HG03342 (cell line): ENCODE measurements around the gene CSRP1.
A peak's percentile ranks its signal among the peaks of the same experiment; 100 is the strongest.
"Not testable (repeated sequence)": the region's sequence is repeated elsewhere in the genome, so short reads cannot be mapped to it uniquely, and the experiment has no call there.

ENCODE experiments used
- ATAC-seq: cut with Tn5 transposase; IDR thresholded peaks from one replicate; pipeline ENCODE4 v1.9.1; 2021; ENCODE audit warnings: mild to moderate bottlenecking, moderate library complexity; ENCODE audit not compliant: unreplicated experiment

Gene CSRP1

DNA sequence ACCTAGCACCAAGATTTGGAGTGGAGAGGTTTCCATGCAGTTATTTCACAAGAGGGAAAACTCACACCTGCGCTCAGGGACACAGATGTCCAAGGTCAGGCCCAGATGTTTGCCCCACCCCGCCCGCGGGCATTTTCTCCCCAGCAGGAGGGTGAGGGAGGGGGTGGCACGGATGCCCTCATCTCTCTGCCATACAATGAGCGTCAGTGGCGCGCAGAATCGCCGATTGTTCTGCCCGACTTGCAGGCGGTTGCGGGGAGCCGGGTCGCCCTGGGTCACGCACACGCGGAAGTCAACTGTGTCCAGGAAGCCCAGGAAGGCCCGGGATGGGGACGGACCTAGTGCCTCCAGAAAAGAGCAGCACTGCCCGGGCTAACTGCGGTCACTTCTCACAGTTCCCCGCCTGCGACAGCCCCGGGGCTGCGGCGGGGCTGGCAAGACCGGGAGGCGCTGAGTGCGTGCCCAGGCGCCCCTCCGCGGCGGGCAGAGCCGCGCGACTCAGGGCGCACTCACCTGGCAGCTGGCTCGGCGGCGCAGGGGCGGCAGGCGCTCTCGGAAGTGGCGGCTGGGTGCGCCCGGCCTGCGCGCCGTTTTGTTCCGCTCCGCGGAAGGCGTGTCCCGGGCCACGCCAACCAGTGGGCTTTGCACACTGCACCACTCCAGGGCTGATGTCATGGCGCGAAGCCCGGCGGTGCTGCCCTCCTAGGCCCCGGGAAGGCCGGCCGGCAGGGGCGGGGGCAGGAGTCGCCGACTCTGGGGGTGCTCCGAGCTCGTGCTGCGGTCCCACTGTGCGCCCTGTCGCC lies at the start of gene CSRP1:
Gene CSRP1, minus strand, starts transcription at position 567 of the 803 bp plus-strand sequence. CDS start 10,820 bp downstream, outside the sequence.
- ATAC-seq: peak; percentile 83

DNA sequence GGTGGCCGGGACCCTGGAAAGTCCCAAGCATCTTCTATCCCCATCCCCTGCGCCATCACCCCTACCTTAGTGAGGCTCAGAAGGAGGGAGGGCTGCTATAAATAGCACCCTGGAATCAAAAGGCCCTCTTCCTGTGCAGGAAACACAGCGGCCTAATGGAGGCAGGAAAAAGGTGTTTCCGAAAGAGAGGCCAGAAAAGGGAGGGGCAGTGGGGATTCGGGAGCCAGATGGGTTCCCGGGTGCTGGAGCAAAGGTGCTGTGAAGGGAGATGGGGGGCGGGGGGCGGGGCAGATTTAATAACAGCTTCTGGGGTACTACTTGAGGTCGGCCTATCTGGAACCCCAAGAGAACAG lies 48.6 kb upstream of the CSRP1 start:
- no peak for ATAC-seq

DNA sequence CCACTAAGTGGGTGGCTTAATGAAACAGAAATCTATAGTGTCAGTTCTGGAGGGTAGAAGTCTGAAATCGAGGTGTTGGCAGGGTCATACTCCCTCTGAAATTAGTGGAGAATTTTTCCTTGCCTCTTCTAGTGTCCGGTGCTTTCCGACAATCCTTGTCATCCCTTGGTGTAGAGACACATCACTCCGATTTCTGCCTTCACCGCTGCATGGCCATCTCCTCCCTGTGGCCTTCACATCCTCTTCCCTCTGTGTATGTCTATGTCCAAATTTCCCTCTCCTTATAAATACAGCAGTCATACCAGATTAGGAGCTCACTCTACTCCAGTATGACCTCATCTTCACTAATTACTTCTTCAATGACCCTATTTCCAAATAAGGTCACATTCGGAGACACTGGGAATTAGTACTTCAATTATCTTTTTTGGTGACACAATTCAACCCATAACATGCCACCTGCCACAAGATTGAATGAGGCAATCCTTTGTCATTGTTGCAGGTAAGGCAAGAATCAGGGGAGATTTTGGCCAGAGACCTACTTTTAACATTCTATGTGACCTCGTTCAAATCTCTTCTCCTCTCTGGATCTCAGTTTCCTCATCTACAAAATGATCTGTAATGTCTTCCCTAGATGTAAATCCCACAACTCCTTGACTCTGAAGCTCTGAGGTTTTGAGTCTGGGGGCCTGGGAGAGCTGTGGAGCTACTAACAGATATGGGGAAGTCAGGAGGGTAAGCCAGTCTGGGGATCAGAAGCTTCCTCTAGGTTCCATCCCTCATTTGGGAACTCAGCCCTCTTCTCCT lies 48.1 kb upstream of the CSRP1 start:
- ATAC-seq: no peak

DNA sequence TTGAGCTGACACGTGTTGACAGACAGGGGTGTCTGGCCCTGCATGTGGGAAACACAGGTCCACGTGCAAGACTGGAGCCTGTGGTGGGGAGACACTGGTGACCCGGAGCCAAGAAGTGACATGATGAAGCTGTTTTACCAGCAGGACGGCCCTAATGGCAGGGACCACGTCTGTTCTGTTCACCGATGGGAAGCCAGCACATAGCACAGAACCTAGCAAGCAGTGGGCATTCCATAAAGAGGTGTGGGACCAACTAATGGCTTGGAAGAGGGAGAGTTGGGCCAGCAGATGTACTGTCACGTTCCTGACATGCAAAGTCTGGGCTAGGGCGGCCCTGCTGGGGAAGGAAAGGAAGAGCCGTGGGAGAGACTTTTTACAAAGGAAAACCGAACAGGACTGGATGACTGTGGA lies 47.3 kb upstream of the CSRP1 start:
- ATAC-seq: no peak

DNA sequence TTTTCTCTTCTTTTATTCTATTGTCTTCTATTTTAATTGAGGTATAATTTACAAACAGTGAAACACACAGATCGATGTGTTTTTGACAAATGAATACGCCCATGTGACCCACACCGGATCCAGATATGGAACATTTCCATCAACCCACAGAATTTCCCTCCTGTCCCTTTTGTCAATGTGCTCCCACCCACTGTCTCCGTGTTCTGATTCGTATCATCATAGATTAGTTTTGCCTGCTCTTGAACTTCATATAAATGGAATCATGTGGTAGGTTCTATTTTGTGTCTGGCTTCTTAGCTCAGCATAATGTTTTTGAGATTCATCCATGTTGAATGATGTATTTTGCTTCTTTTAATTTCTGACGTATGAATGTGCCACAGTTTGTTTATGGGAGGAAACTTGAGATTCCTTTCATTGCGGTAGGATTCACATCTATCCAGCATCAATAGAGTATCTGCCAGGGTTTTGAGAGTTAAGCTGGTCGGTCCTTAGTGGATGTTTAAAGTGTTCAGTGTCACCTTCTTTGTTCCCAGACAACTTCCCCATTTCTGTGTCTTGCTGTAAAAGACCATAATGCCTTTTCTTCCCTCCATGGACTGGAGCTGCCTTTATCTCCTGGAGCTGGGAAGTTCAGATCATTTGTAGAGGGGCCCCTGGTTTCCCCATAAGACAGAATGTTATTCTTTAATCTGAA lies 46.7 kb upstream of the CSRP1 start:
- no peak for ATAC-seq

DNA sequence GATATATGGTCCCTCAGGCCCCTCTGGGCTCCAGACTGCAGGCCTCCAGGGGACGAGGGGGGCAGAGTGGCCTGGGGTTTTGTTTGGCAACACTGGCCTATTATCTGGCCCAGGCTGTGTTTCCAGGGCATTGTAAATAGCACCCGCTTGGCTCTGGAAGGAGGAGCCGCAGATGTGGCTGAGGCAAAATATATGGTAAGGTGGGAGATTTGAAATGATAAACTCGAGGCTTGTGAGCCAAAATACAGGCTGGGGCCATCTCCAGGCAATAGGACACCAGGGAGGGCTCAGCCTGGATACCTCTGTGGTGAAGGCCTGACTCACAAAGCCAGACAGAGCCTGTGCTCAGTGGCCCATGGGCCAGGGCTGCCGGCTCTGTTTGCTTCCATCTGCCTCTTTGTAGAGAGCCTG lies 46.0 kb upstream of the CSRP1 start:
- ATAC-seq: no peak

DNA sequence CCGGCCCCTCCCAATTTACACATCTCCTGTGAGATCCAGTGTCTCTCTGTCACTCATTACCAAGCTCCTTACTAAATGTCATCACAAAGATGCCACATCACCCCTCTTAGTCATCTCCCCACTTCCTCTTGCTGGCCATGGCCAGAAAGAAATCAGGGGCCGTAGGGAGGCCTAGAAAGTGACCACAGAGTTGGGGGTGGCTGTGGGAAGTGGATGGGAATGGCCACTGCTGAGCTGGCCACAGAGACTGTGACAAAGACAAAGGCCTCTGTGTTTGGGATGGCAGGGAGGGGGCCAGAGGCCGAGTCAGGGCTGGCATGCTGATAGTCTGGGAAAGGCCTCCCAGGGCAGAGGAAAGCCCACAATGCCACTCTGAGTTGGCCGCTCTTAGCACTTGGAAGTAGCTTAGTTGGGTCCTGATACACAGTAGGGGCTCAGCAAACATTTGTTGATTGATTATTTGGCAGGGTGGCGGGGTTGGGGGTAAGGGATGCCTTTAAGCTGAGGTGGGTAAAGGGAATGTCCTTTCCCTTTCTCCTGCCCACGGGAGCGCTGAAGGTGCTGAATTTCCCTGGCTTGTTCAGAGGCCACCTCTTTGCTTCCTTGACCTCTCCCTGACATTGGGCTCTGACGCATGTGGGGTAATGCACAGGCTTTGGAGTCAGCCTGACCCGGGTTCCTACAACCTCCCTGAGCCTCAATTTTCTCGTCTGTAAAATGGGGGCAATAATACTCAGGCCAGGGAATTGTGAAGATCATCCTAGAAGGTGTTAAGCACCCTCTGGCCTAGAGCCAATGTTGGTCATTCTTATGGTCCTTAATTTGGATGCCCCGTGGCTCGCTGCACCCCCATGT lies 45.2 kb upstream of the CSRP1 start:
- no peak for ATAC-seq

DNA sequence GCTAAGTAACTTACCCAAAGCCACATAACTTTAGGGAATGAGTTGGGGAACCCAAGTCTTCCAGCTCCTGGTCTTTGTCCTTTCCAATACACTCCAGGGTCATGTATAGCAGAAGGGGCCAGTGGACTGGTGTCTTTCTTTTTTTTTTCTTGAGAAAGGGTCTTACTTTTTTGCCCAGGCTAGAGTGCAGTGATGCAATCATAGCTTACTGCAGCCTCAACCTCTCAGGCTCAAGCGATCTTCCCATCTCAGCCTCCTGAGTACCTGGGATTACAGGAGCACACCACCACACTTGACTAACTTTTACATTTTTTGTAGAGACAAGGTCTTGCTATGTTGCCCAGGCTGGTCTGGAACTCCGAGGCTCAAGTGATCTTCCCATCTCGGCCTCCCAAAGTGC lies 44.2 kb upstream of the CSRP1 start:
- no peak for ATAC-seq

DNA sequence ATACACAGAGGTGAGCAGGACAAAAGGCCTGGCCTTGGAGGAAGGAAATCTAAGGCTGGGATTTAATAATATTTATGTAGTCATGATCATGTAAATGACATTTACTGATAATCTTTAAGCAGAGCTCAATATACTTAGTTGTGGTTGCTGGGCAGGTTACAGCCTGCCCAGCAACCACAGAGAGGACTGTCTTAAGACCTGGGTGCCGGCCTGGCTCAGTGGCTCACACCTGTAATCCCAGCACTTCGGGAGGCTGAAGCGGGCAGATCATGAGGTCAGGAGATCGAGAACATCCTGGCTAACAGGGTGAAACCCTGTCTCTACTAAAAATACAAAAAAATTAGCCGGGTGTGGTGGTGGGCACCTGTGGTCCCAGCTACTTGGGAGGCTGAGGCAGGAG lies 42.6 kb upstream of the CSRP1 start:
- ATAC-seq: not testable (repeated sequence)

DNA sequence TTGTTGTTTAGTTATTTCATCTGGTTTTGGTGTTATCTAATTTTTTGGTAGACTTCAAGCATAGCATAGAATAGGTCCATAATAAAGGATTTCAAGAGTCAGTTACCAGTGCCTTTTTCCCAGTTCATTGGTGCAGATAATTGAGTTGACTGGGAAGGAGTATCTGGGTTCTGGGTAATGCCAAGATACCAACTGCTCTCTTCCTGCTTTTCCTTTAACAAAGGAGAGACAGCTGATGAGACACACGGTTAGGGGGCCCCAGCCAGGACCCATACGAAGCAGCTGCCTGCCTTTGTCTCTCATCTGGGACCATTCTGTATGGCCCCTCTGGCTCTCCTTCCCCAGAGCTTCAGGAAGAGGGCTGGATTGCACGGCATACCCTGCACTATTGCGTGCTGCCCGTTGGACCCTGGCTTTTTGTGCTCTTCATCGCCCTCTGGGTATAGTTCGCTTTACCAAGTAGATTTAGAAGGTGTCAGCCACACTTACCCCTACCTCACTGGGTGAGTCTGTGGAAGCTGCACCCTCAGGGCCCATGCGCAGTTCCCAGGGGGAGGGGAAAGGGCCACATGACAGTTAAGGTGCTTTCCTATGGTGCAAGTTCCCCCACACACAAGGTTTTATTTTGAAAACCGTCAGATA lies 39.0 kb upstream of the CSRP1 start:
- ATAC-seq: peak; percentile 57

DNA sequence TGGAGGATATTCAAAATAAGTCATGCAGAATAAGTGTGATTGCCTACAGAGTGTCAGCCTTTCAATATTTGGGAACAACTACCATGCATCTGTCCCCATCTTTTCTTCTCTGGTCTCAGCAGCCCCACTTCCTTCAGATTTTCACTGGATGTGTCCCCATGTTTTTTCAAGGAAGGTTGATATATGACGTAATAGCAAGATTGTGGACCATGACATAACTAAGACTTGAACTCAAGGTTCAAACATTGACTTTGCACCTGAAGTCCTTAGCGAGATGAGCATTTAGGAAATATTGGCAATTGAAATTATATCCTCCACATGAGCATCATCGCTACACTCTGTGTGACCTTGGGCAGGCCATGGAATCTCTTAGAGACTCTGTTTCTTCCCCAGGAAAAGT lies 37.8 kb upstream of the CSRP1 start:
- ATAC-seq: no peak

DNA sequence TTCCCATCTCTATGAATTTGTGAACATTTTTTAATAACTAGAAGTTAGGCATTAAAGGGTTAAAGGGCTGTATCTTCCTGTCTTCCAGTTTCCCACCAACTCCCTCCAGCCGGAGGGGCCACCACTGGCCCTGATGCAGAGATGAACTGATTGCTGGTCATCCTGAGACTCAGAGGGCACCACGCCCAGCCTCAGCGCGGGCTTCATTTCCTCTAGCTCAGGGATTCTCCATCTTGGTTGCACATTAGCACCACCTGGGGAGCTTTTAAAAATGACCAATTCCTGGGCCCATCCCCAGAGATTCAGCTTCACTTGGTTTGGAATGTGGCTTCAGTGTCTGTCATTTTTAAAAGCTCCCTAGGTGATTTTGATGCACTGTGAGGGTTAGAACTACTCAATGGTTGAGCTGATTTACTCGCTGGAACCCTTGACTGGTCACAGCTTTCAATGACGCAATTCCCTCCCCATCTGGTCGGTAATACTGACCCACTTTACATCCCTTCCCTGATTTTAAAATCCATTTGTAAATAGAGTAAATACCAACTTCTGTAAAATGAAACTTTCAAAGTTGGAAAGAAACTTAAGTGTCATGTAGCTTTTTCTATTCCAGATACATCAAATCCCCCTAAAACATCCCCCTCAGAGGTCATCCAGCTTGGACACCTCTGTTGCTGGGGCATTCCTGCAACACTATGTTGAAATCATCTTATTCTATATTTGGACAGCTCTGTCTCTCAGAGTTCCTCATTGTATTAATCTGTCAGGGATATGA lies 37.1 kb upstream of the CSRP1 start:
- no peak for ATAC-seq

DNA sequence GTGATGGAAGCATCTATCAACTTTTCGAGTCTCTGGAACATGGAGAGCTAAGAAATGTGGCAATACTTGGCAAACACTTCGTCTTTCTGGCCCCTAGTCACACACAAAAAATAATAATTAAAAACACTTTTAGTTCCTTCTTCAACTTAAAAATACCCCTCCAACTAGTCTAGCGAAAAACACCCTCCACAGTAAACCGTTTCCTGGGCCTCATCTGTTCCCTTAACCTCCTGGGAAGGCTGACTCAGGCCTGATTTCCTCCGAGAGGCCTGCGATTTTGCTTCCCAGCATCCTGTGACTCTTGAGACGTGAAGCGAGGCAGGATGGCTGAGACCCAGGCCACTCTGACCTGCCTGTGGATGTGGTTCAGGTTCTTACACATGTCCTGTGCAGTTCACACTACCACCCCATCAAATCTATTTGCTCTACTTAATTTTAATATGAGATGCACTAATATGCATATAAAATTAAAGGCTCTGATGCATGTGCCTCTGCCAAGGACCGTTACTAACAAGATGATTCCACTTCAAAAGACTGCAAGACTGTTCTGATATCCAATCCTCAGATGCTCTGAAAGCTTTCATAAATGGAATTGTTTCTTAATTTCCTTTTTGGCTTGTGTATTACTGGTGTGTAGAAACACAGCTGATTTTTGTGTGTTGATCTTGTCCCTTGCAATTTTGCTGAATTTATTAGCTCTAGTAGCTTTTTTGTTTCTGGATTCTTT lies 35.5 kb upstream of the CSRP1 start:
- no peak for ATAC-seq

DNA sequence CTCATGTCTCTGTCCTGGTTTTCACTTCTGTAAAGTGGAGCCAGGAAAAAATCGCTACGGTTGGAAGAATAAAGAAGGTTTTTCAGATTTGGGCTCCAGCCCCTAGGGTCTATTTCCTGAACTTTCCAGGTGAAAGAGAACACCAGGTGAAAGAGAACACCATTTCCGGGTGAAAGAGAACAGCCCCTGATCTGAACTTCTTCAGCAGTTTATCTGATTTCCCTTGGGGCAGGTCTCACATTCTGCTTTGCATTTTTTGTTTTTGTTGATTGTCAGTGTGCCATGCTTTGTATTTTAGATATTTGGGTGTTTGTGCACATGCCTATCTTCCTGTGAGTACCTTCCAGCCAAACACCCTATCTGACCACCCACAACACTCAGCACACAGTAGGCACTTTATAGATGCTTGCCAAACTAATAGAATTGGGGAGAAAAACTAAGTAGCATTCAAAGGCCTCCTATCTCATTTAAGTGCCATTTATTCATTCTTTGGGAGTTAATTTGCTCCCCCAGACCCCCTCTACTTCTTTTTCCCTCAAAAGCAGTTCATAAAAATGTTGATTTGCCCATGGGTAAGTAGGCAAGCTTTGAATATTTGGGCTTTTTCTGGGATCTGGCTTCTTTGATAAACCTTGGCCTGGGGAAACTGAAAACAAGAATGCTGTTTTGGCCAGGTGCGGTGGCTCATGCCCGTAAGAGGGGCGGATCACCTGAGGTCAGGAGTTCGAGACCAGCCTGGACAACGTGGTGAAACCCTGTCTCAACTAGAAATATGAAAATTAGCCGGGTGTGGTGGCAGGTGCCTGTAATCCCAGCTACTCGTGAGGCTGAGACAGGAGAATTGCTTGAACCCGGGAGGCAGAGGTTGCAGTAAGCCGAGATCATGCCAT lies 34.2 kb upstream of the CSRP1 start:
- ATAC-seq: no peak

DNA sequence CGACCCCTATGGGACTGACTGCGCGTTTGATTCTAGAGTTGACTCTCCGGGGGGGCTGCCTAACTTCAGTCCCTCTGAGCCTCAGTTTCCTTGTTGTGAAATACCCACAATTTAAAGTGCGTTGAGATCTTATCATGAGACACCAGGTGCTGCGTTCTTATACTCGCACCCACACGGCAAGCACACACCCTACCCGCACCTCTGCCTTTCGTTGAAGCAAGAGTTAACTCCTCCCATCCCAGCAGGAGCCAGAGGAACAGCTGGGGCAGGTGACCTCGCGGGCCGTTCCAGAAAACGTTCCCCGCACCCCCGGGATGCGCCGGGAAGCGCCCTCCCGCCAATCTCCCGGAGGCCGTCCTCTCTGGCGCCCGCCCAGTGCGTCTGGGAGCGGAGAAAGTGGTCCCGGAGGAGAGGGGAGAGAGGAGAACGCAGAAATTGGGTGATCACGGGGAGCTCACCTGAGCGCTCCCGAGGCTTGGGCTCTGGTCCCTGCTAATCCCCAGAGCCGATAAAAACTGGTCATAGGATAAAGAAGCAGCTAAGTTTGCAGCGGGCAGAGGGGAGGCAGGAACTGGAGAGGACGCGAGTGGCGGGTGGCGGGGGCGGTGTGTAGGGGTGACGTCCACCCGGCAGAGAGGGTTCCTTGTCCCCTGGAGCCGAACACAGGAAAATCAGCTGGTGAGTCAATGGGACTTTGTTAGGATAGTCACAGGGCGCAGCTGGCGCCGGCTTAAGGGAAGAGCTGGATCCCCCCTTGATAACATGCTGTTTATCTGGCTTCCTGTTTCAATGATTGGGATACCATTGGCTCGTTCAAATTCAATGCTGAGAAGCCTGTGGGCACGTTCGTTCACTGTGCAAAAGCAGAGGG lies 32.9 kb upstream of the CSRP1 start:
- ATAC-seq: no peak

DNA sequence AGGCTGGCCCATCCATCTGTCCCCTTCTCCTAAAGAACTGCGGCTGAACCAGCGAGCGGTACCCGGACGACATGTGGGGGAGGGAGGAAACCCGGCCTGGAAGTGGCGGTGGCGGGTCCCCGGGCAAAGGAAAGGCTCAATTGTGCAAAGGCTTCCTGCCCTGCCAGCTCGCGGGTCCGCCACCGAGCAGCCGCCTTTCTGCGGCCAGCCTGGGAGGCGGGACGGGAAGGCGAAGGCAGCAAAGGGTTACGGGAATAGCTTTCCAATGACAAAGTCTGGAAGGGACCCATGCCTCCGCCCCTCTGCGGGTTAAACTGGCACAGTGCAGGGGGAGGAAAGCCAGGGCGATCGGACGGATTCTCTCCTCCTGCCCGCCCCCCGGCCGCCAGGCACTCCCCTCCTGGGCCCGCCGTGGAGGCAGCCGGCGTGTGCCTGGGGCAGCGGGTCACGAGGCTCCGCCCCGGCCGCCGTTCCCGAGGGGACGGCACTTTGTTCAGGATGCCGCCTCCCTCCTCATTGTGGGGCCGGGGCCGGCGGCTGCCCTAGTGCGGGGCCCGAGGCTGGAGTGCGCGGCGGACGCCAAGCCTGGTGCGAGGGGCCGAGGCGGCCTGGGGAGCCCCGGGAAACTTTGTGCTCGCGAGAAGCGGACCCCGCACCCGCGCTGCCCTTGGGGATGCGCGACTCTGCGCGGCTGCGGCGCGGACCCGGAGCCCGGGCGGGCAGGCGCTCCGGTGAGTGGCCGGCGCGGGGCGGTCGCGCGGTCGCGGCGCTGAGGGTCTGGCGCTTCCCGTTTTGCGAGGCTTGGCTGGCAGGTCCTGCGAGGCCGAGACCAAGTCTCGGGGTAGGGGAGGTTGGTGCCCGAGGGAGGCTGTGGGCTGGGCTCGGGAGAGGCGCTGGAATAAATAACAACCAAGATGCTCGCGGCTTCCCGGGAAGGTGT lies 32.0 kb upstream of the CSRP1 start, which contains the start of gene NAV1:
Gene NAV1, plus strand, starts transcription at position 516 of the 940 bp plus-strand sequence. CDS start 83,758 bp downstream, outside the sequence.
- no peak for ATAC-seq
